GM12878 (cell line): ENCODE data around the gene PHC2. TPM values are rescaled to one million over a fixed set of nuclear protein-coding genes. Genes with fewer than 3 reads are reported as not detected.

Source experiments
- BCLAF1 ChIP-seq: fragments of 450-650 bp; IDR thresholded peaks from 2 replicates; pipeline ENCODE4 v1.6.1; 2017; ENCODE audit warnings: antibody characterized with exemption, mild to moderate bottlenecking, moderate library complexity
- CBFB ChIP-seq: IDR thresholded peaks from 2 replicates; pipeline ENCODE4 v1.6.1; 2016; ENCODE audit warnings: antibody characterized with exemption, low read depth
- CEBPZ ChIP-seq: fragments of 150-350 bp; IDR thresholded peaks from 2 replicates; pipeline ENCODE4 v1.6.1; 2016; ENCODE audit warnings: low read depth, low read length
- CHD4 ChIP-seq: fragments of 200-600 bp; sonication (generic); IDR thresholded peaks from 2 replicates; pipeline ENCODE4 v1.6.1; 2016; ENCODE audit warnings: mild to moderate bottlenecking
- EZH2 ChIP-seq: IDR thresholded peaks from 2 replicates; pipeline ENCODE4 v1.6.1; 2012; ENCODE audit warnings: low read depth, mild to moderate bottlenecking, control low read depth, inconsistent platforms, low read length, borderline replicate concordance; ENCODE audit not compliant: control insufficient read depth
- HCFC1 ChIP-seq: fragments of 150-350 bp; IDR thresholded peaks from 2 replicates; pipeline ENCODE4 v1.6.1; 2014; ENCODE audit warnings: low read length
- HDGF ChIP-seq: fragments of 450-650 bp; IDR thresholded peaks from 2 replicates; pipeline ENCODE4 v1.6.1; 2016; ENCODE audit warnings: antibody characterized with exemption
- JUND ChIP-seq: IDR thresholded peaks from 2 replicates; pipeline ENCODE4 v1.6.1; 2012; ENCODE audit warnings: low read depth, mild to moderate bottlenecking, low read length, improper control_type of control experiment, moderate library complexity
- KDM1A ChIP-seq: fragments of 200-600 bp; sonication (generic); IDR thresholded peaks from 2 replicates; pipeline ENCODE4 v1.6.1; 2016; ENCODE audit warnings: borderline replicate concordance
- MYC ChIP-seq: IDR thresholded peaks from 2 replicates; pipeline ENCODE4 v1.6.1; 2011; ENCODE audit warnings: mild to moderate bottlenecking, low read length, moderate library complexity, inconsistent platforms; ENCODE audit not compliant: insufficient read depth, insufficient replicate concordance, insufficient read length, severe bottlenecking
- NFYB ChIP-seq: IDR thresholded peaks from 2 replicates; pipeline ENCODE4 v1.6.1; 2011; ENCODE audit warnings: low read depth, mild to moderate bottlenecking, low read length, improper control_type of control experiment, moderate library complexity; ENCODE audit not compliant: insufficient read depth
- POLR2A ChIP-seq: IDR thresholded peaks from 2 replicates; pipeline ENCODE4 v1.6.1; 2011; ENCODE audit warnings: low read depth, mild to moderate bottlenecking, low read length
- RELB ChIP-seq: fragments of 450-650 bp; IDR thresholded peaks from 2 replicates; pipeline ENCODE4 v1.6.1; 2017; ENCODE audit warnings: low read depth, mild to moderate bottlenecking, moderate library complexity
- REST ChIP-seq: IDR thresholded peaks from 2 replicates; pipeline ENCODE4 v1.6.1; 2012; ENCODE audit warnings: mild to moderate bottlenecking, low read depth, low read length
- SMAD1 ChIP-seq: fragments of 450-650 bp; IDR thresholded peaks from 2 replicates; pipeline ENCODE4 v1.6.1; 2018; ENCODE audit warnings: mild to moderate bottlenecking, low read depth; ENCODE audit not compliant: partially characterized antibody
- TCF12 ChIP-seq: IDR thresholded peaks from 2 replicates; pipeline ENCODE4 v1.6.1; 2011; ENCODE audit warnings: low read depth, mild to moderate bottlenecking, low read length
- YY1 ChIP-seq: IDR thresholded peaks from 2 replicates; pipeline ENCODE4 v1.6.1; 2011; ENCODE audit warnings: low read depth, mild to moderate bottlenecking, low read length
- ZNF207 ChIP-seq: fragments of 450-650 bp; IDR thresholded peaks from 2 replicates; pipeline ENCODE4 v1.6.1; 2014; ENCODE audit warnings: antibody characterized with exemption, mild to moderate bottlenecking, borderline replicate concordance
- ZNF24 ChIP-seq: fragments of 450-650 bp; IDR thresholded peaks from 2 replicates; pipeline ENCODE4 v1.6.1; 2017; ENCODE audit warnings: antibody characterized with exemption, mild to moderate bottlenecking
- ZNF622 ChIP-seq: fragments of 450-650 bp; IDR thresholded peaks from 2 replicates; pipeline ENCODE4 v1.6.1; 2017; ENCODE audit warnings: mild to moderate bottlenecking, inconsistent platforms
- polyA plus RNA-seq, 11 experiments: library from polyadenylated mRNA; depleted of rRNA in 4 of 11; unstranded in 6 of 11; stranded (reverse) in 5 of 11; fragments of >200 nt; fragmentation: Nextera tagmentation in 4 of 11; fragmentation: Illumina TruSeq in 1 of 11; extraction: Ambion mirVana in 4 of 11; extraction: Trizol in 1 of 11; gene quantifications; 1 replicate in 1 of 11; 2 replicates in 10 of 11; pipeline versions ENCODE4 v1.2.1 to v1.2.3, GENCODE V29; 2011 to 2016; ENCODE audit warnings: inconsistent platforms in 2 of 11, missing spikeins in 2 of 11, low read depth in 1 of 11
- total RNA-seq, 4 experiments: library from RNA; depleted of rRNA in 3 of 4; stranded (reverse); fragments of >200 nt in 3 of 4; fragmentation: Illumina TruSeq in 1 of 4; extraction: Trizol in 1 of 4; gene quantifications; 2 replicates each; pipeline versions ENCODE4 v1.2.1 to v1.2.3, GENCODE V29; 2013 to 2021

Gene PHC2
- total and polyA plus RNA-seq, 10 of the 15 experiments (the other 5 are each of a cell fraction or from before 2014, with no cell fraction given): 2.0 to 35.9 (median 16.4) TPM

- TF ChIP-seq EZH2 (no peak), CBFB (peak; percentile 67), NFYB (no peak), HCFC1 (no peak), BCLAF1 (no peak), ZNF24 (peak; percentile 82; the same call in 1 of the 2 replicates), HDGF (no peak), ZNF622 (no peak), CEBPZ (no peak), KDM1A (no peak), POLR2A (no peak), SMAD1 (no peak), CHD4 (no peak), ZNF207 (peak; percentile 39; the same call in 1 of the 2 replicates), TCF12 (0 out of 2 replicates have a peak, but pooled peaks have one; percentile 38), REST (no peak), YY1 (no peak), RELB (peak; percentile 98), MYC (no peak), JUND (no peak)
These were observed 30.2 kb upstream of the PHC2 start (continued) for GRCh38 chr1:33460947-33461629.
